ENCODE results near the gene AGR2.

AGR2 gene

GRCh38 chr7:16758036-16758435 lies 46.8 kb downstream of the AGR2 start:
- peak overlapping the region; percentile 87 for H3K4me2 ChIP-seq (ENCODE audit: low read depth, low read length, poor library complexity, severe bottlenecking)
- H3K36me3 ChIP-seq (ENCODE audit: insufficient read depth, low read length): no peaks in the 10 kb centered on the region
- peaks cover 69% of the 10 kb centered on the region for H3K4me1 ChIP-seq (ENCODE audit: insufficient read depth, low read length, poor library complexity, severe bottlenecking)
- peaks cover 4% of the 10 kb centered on the region for H4K20me1 ChIP-seq (ENCODE audit: insufficient read depth, low read length, poor library complexity, severe bottlenecking)
- H3K9me3 ChIP-seq (ENCODE audit: insufficient read depth, low read depth, low read length): no peaks in the 10 kb centered on the region
- H3F3A ChIP-seq (ENCODE audit: low read depth): no peaks in the 10 kb centered on the region
- TF ChIP-seq CTCF (conservative IDR thresholded peaks at IDR 0.05; ENCODE audit: low read length) (no peak), EZH2phosphoT487 (IDR thresholded peaks at IDR 0.05; ENCODE audit: borderline replicate concordance) (no peak)
- H3K79me2 ChIP-seq (ENCODE audit: insufficient read depth, low read length): peaks cover 86% of the 10 kb centered on the region
- no peaks in the 10 kb centered on the region for H3K27me3 ChIP-seq (ENCODE audit: insufficient read depth, low read length, poor library complexity, severe bottlenecking)
- H3K9me2 ChIP-seq (replicated peaks; ENCODE audit: low read depth, low read length): no peaks in the 10 kb centered on the region
- peak overlapping the region; percentile 85 for H3K4me3 ChIP-seq (ENCODE audit: low read length, poor library complexity, severe bottlenecking)
- H2AFZ ChIP-seq (ENCODE audit: low read length): no peak overlapping the region
- H3K9ac ChIP-seq (ENCODE audit: low read depth, low read length, poor library complexity, severe bottlenecking): peak overlapping the region; percentile 50

GRCh38 chr7:16755397-16755796 lies 49.4 kb downstream of the AGR2 start:
- H3K4me1 ChIP-seq (ENCODE audit: insufficient read depth, low read length, poor library complexity, severe bottlenecking): peaks cover 61% of the 10 kb centered on the region
- peaks cover 60% of the 10 kb centered on the region for H3K79me2 ChIP-seq (ENCODE audit: insufficient read depth, low read length)
- H4K20me1 ChIP-seq (ENCODE audit: insufficient read depth, low read length, poor library complexity, severe bottlenecking): peaks cover 4% of the 10 kb centered on the region
- peak overlapping the region; percentile 87 for H3K4me2 ChIP-seq (ENCODE audit: low read depth, low read length, poor library complexity, severe bottlenecking)
- no peaks in the 10 kb centered on the region for H3K36me3 ChIP-seq (ENCODE audit: insufficient read depth, low read length)
- no peaks in the 10 kb centered on the region for H3K9me3 ChIP-seq (ENCODE audit: insufficient read depth, low read depth, low read length)
- no peaks in the 10 kb centered on the region for H3K9me2 ChIP-seq (replicated peaks; ENCODE audit: low read depth, low read length)
- H3K9ac ChIP-seq (ENCODE audit: low read depth, low read length, poor library complexity, severe bottlenecking): peak overlapping the region; percentile 80
- peak overlapping the region; percentile 85 for H3K4me3 ChIP-seq (ENCODE audit: low read length, poor library complexity, severe bottlenecking)
- H2AFZ ChIP-seq (ENCODE audit: low read length): no peak overlapping the region
- H3F3A ChIP-seq (ENCODE audit: low read depth): no peaks in the 10 kb centered on the region
- H3K27me3 ChIP-seq (ENCODE audit: insufficient read depth, low read length, poor library complexity, severe bottlenecking): no peaks in the 10 kb centered on the region
- TF ChIP-seq CTCF (conservative IDR thresholded peaks at IDR 0.05; ENCODE audit: low read length) (no peak), EZH2phosphoT487 (IDR thresholded peaks at IDR 0.05; ENCODE audit: borderline replicate concordance) (no peak)

- peaks cover 56% of the 10 kb centered on the region for H3K4me1 ChIP-seq (ENCODE audit: insufficient read depth, low read length, poor library complexity, severe bottlenecking)
- H3K4me3 ChIP-seq (ENCODE audit: low read length, poor library complexity, severe bottlenecking): peak overlapping the region; percentile 85
- H3K9me3 ChIP-seq (ENCODE audit: insufficient read depth, low read depth, low read length): no peaks in the 10 kb centered on the region
- peak overlapping the region; percentile 88; the same call in 1 of the 2 replicates for H2AFZ ChIP-seq (ENCODE audit: low read length)
- TF ChIP-seq EZH2phosphoT487 (IDR thresholded peaks at IDR 0.05; ENCODE audit: borderline replicate concordance): no peak
- TF ChIP-seq CTCF (conservative IDR thresholded peaks at IDR 0.05; ENCODE audit: low read length): no peak
- H3K9me2 ChIP-seq (replicated peaks; ENCODE audit: low read depth, low read length): no peaks in the 10 kb centered on the region
- peak overlapping the region; percentile 80 for H3K9ac ChIP-seq (ENCODE audit: low read depth, low read length, poor library complexity, severe bottlenecking)
- no peaks in the 10 kb centered on the region for H3K36me3 ChIP-seq (ENCODE audit: insufficient read depth, low read length)
- H3F3A ChIP-seq (ENCODE audit: low read depth): no peaks in the 10 kb centered on the region
- peaks cover 55% of the 10 kb centered on the region for H3K79me2 ChIP-seq (ENCODE audit: insufficient read depth, low read length)
- H3K4me2 ChIP-seq (ENCODE audit: low read depth, low read length, poor library complexity, severe bottlenecking): peak overlapping the region; percentile 87
- H3K27me3 ChIP-seq (ENCODE audit: insufficient read depth, low read length, poor library complexity, severe bottlenecking): no peaks in the 10 kb centered on the region
- peaks cover 4% of the 10 kb centered on the region for H4K20me1 ChIP-seq (ENCODE audit: insufficient read depth, low read length, poor library complexity, severe bottlenecking)
Observed at GRCh38 chr7:16754856-16755317, 49.9 kb downstream of the AGR2 start.

All from Loucy (cell line).